OCI-LY1 (cell line): ENCODE results near the gene MON2.

ENCODE experiments used
- H2AFZ ChIP-seq: fragments of 200-600 bp; sonication (generic), shearing (Covaris generic); 2 replicates; pipeline ENCODE4 v1.6.0; 2014; ENCODE audit warnings: antibody characterized with exemption, mild to moderate bottlenecking, low read length
- H3F3A ChIP-seq: fragments of 200-600 bp; sonication (generic), shearing (Covaris generic); 2 replicates; pipeline ENCODE4 v1.6.0; 2014; ENCODE audit warnings: mild to moderate bottlenecking, antibody characterized with exemption, low read length, moderate library complexity; ENCODE audit not compliant: insufficient read depth
- H3K27ac ChIP-seq: fragments of 200-600 bp; sonication (generic); 2 replicates; pipeline ENCODE4 v1.5.1; 2014; ENCODE audit warnings: low read length, mixed run types, mild to moderate bottlenecking, low read depth; ENCODE audit not compliant: poor library complexity, severe bottlenecking
- H3K27me3 ChIP-seq: fragments of 200-600 bp; sonication (generic); 2 replicates; pipeline ENCODE4 v1.6.0; 2014; ENCODE audit warnings: antibody characterized with exemption, mild to moderate bottlenecking, low read length, moderate library complexity; ENCODE audit not compliant: insufficient read depth
- H3K36me3 ChIP-seq: fragments of 200-600 bp; sonication (generic); 2 replicates; pipeline ENCODE4 v1.6.1; 2014; ENCODE audit warnings: mild to moderate bottlenecking, antibody characterized with exemption, low read length, moderate library complexity, mixed read lengths; ENCODE audit not compliant: insufficient read depth
- H3K4me1 ChIP-seq: fragments of 200-600 bp; sonication (generic); 2 replicates; pipeline ENCODE4 v1.5.1; 2014; ENCODE audit warnings: mild to moderate bottlenecking, low read length, moderate library complexity; ENCODE audit not compliant: insufficient read depth, severe bottlenecking
- H3K4me2 ChIP-seq: fragments of 200-600 bp; sonication (generic), shearing (Covaris generic); 2 replicates; pipeline ENCODE4 v1.6.1; 2014; ENCODE audit warnings: low read length
- H3K4me3 ChIP-seq: fragments of 200-600 bp; sonication (generic); 2 replicates; pipeline ENCODE4 v1.5.1; 2014; ENCODE audit warnings: low read length, low read depth, mild to moderate bottlenecking, mixed read lengths; ENCODE audit not compliant: poor library complexity, severe bottlenecking
- H3K79me2 ChIP-seq: fragments of 200-600 bp; shearing (Covaris generic); 2 replicates; pipeline ENCODE4 v1.6.1; 2016; ENCODE audit warnings: mixed run types, low read length, mixed read lengths; ENCODE audit not compliant: insufficient read depth
- H3K9ac ChIP-seq: fragments of 200-600 bp; sonication (generic), shearing (Covaris generic); 2 replicates; pipeline ENCODE4 v1.6.1; 2014; ENCODE audit warnings: mild to moderate bottlenecking, low read length, mixed read lengths
- H3K9me2 ChIP-seq: fragments of 200-600 bp; sonication (generic), shearing (Covaris generic); 2 replicates; pipeline ENCODE4 v1.6.1; 2014; ENCODE audit warnings: low read depth, mild to moderate bottlenecking, low read length, mixed read lengths
- H3K9me3 ChIP-seq: fragments of 200-600 bp; shearing (Covaris generic); 2 replicates; pipeline ENCODE4 v1.6.1; 2014; ENCODE audit warnings: low read length, mixed read lengths
- H4K20me1 ChIP-seq: fragments of 200-600 bp; sonication (generic), shearing (Covaris generic); 2 replicates; pipeline ENCODE4 v1.6.0; 2016; ENCODE audit warnings: mild to moderate bottlenecking, low read length; ENCODE audit not compliant: insufficient read depth
- CTCF ChIP-seq: fragments of 200-600 bp; sonication (generic), shearing (Covaris generic); IDR thresholded peaks from 2 replicates; pipeline ENCODE4 v1.5.1; 2017; ENCODE audit warnings: mild to moderate bottlenecking, antibody characterized with exemption, low read length, moderate library complexity, mixed read lengths
- EZH2 ChIP-seq: fragments of 200-600 bp; sonication (generic), shearing (Covaris generic); IDR thresholded peaks from 2 replicates; pipeline ENCODE4 v1.8.0; 2017; ENCODE audit warnings: borderline replicate concordance, mixed run types, mild to moderate bottlenecking, antibody characterized with exemption, low read length, moderate library complexity, mixed read lengths

Gene MON2

GRCh38 chr12:62481843-62482540 lies 15.4 kb downstream of the MON2 start:
- no peaks in the 10 kb centered on the region for H3K4me1 ChIP-seq
- H3K36me3 ChIP-seq = peaks cover 40% of the 10 kb centered on the region
- no peaks in the 10 kb centered on the region for H3K27me3 ChIP-seq
- H3K9me3 ChIP-seq = no peaks in the 10 kb centered on the region
- no peak overlapping the region for H3K4me2 ChIP-seq
- no peak overlapping the region for H3K9ac ChIP-seq
- TF ChIP-seq EZH2 (no peak), CTCF (no peak)
- H3K4me3 ChIP-seq = no peak overlapping the region
- no peak overlapping the region for H2AFZ ChIP-seq
- no peak overlapping the region for H3K27ac ChIP-seq
- no peaks in the 10 kb centered on the region for H3F3A ChIP-seq
- no peaks in the 10 kb centered on the region for H3K9me2 ChIP-seq
- H4K20me1 ChIP-seq = no peaks in the 10 kb centered on the region
- no peaks in the 10 kb centered on the region; the same call in 1 of the 2 replicates for H3K79me2 ChIP-seq

- H3K79me2 ChIP-seq = no peaks in the 10 kb centered on the region; the same call in 1 of the 2 replicates
- TF ChIP-seq CTCF (no peak), EZH2 (no peak)
Measured at GRCh38 chr12:62482769-62483168, 16.1 kb downstream of the MON2 start.

GRCh38 chr12:62484233-62484632 lies 17.6 kb downstream of the MON2 start:
- Histone ChIP-seq H3K4me3 (no peak overlapping the region), H3F3A (no peaks in the 10 kb centered on the region), H3K27me3 (no peaks in the 10 kb centered on the region), H3K79me2 (no peaks in the 10 kb centered on the region; the same call in 1 of the 2 replicates), H3K4me1 (no peaks in the 10 kb centered on the region), H3K9ac (no peak overlapping the region), H3K36me3 (peaks cover 27% of the 10 kb centered on the region), H3K4me2 (no peak overlapping the region), H3K27ac (no peak overlapping the region), H4K20me1 (no peaks in the 10 kb centered on the region), H3K9me3 (no peaks in the 10 kb centered on the region), H2AFZ (no peak overlapping the region), H3K9me2 (no peaks in the 10 kb centered on the region)
- TF ChIP-seq CTCF = no peak
- no peak for TF ChIP-seq EZH2

More at GRCh38 chr12:62482769-62483168, 16.1 kb downstream of the MON2 start:
- Histone ChIP-seq H3K9me2 (no peaks in the 10 kb centered on the region), H3F3A (no peaks in the 10 kb centered on the region), H2AFZ (no peak overlapping the region), H3K4me2 (no peak overlapping the region), H3K9ac (no peak overlapping the region), H3K9me3 (no peaks in the 10 kb centered on the region), H3K27ac (no peak overlapping the region), H4K20me1 (no peaks in the 10 kb centered on the region), H3K27me3 (no peaks in the 10 kb centered on the region), H3K4me3 (no peak overlapping the region), H3K4me1 (no peaks in the 10 kb centered on the region), H3K36me3 (peaks cover 34% of the 10 kb centered on the region)
